Activated CD4-positive, alpha-beta memory T cell treated with anti-CD3 and anti-CD28 coated beads for 36 hours (primary cell): ENCODE results near the gene PLCB1. TPM values are rescaled to one million over a fixed set of nuclear protein-coding genes. Genes with fewer than 3 reads are reported as not detected.
"Not testable (repeated sequence)": the region's sequence is repeated elsewhere in the genome, so short reads cannot be mapped to it uniquely, and the experiment has no call there.

Source experiments
- CTCF ChIA-PET: fragments of 350-600 bp; sonication (Branson Sonifier 250); formaldehyde crosslinking; loops from one replicate; lab custom pipeline; 2021; ENCODE audit warnings: antibody characterized with exemption, inconsistent platforms; lab: Charles Lee
- POLR2A ChIA-PET: fragments of 350-600 bp; sonication (Branson Sonifier 250); formaldehyde crosslinking; loops from one replicate; lab custom pipeline; 2021; ENCODE audit warnings: antibody characterized with exemption; lab: Charles Lee
- DNase-seq: peaks from one replicate; pipeline ENCODE4 v3.0.0-alpha.2; 2020
- H3K27ac Mint-ChIP-seq: one replicate; pipeline ENCODE4 v1.8.0; 2021; ENCODE audit warnings: mixed read lengths
- H3K27me3 Mint-ChIP-seq: one replicate; pipeline ENCODE4 v1.8.0; 2021; ENCODE audit warnings: mixed read lengths
- H3K36me3 Mint-ChIP-seq: one replicate; pipeline ENCODE4 v1.8.0; 2021; ENCODE audit warnings: mixed read lengths
- H3K4me1 Mint-ChIP-seq: one replicate; pipeline ENCODE4 v1.8.0; 2021; ENCODE audit warnings: low read depth, mixed read lengths
- H3K4me3 Mint-ChIP-seq: one replicate; pipeline ENCODE4 v1.8.0; 2021; ENCODE audit warnings: mild to moderate bottlenecking, mixed read lengths
- H3K9me3 Mint-ChIP-seq: one replicate; pipeline ENCODE4 v1.8.0; 2021; ENCODE audit warnings: mixed read lengths
- intact Hi-C: fragments of 100-400 bp; cut with micrococcal nuclease; formaldehyde crosslinking; loops from one replicate; pipeline ENCODE4 v1.15.1; 2023
- total RNA-seq, 2 experiments: library from RNA; stranded (reverse); gene quantifications; one replicate each; pipeline ENCODE4 v1.2.3, GENCODE V29; 2021

PLCB1 gene
- total RNA-seq, 2 experiments from 2014 or later = 3.9 to 4.0 TPM

DNA sequence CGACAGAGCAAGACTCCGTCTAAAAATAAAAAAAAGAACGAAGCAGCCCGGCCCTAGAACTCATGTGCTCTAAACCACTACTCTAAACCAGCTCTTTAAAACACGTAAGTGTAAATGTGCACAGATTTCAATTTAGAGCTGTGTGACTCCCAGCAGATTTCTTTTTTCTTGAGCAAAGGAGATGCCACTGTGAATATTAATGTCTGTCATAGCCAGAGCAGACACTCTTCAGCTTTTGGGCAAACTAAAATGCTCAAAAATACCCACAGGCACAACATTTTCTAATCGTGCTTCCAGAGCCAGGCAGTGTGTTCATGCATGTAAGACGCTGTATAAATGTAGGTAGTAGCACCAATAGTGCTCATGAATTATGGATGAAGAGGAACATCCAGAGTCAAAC is 717.9 kb downstream of the PLCB1 start:
- Mint-ChIP-seq H3K4me3 (no peak overlapping the region), H3K36me3 (no peaks in the 10 kb centered on the region), H3K27ac (no peak overlapping the region), H3K9me3 (no peaks in the 10 kb centered on the region), H3K27me3 (no peaks in the 10 kb centered on the region), H3K4me1 (no peaks in the 10 kb centered on the region)
- DNase-seq = no peak
- ChIA-PET POLR2A (interaction anchor here (0.5 kb wide), 1 partner anchor 12 kb away, joined by 3 read pairs; no protein-coding TSS in a partner anchor), CTCF (no interaction called here)
- intact Hi-C loops = loop anchor here (5.0 kb wide), 1 partner anchor 542 kb away; no protein-coding TSS in a partner anchor

DNA sequence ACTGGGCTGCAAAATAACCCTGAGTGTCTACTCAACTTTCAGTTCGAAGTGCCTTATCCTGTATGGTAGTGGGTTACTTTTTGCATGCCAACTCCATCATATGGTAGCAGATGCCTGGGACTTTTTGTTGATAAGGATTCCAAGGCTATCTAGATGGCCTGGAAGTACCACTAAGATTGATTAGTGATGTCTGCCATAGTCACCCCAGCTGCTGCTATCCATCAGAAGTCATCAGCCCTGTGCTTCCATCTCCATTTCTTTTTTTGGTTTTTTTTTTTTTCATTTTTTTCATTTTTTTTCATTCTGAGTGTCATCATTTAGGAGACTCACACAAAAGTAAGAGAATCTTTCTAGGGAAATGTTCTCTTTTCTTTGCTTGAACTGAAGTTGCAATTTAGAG is 719.4 kb downstream of the PLCB1 start:
- H3K9me3 Mint-ChIP-seq = no peaks in the 10 kb centered on the region
- no peak overlapping the region for H3K27ac Mint-ChIP-seq
- no peaks in the 10 kb centered on the region for H3K36me3 Mint-ChIP-seq
- no peak overlapping the region for H3K4me3 Mint-ChIP-seq
- intact Hi-C loops = loop anchor here (5.0 kb wide), 1 partner anchor 541 kb away; no protein-coding TSS in a partner anchor
- ChIA-PET POLR2A (no interaction called here), CTCF (no interaction called here)
- H3K4me1 Mint-ChIP-seq = no peaks in the 10 kb centered on the region
- DNase-seq = no peak
- no peaks in the 10 kb centered on the region for H3K27me3 Mint-ChIP-seq

GRCh38 chr20:8851919-8852318 is 719.9 kb downstream of the PLCB1 start:
- DNase-seq, POLR2A ChIA-PET, H3K36me3 Mint-ChIP-seq, H3K27ac Mint-ChIP-seq, H3K9me3 Mint-ChIP-seq, CTCF ChIA-PET, H3K4me1 Mint-ChIP-seq, H3K4me3 Mint-ChIP-seq, H3K27me3 Mint-ChIP-seq: not testable (repeated sequence)
- intact Hi-C loops = loop anchor here (5.0 kb wide), 1 partner anchor 540 kb away; no protein-coding TSS in a partner anchor

DNA sequence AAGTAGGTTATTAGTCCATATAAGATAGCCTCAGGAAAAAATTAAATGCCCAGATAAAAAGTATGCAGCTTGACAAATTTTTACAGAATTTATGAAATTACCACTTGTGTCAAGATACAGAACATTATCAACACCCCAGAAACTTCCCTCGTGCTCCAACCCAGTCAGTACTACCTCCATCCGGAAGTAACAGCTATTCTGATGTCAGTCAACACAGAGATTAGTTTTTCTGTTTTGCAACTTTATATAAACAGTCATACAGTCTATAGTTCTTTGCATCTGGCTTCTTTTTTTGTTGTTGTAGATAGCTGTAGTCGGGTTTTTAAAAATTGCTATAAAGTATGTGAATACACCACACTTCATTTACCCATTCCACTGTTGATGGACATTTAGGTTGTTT is 721.1 kb downstream of the PLCB1 start:
- H3K4me3 Mint-ChIP-seq, H3K4me1 Mint-ChIP-seq, H3K9me3 Mint-ChIP-seq, DNase-seq, H3K27ac Mint-ChIP-seq, H3K27me3 Mint-ChIP-seq, POLR2A ChIA-PET, H3K36me3 Mint-ChIP-seq: not testable (repeated sequence)
- intact Hi-C loops = loop anchor here (5.0 kb wide), 1 partner anchor 539 kb away; no protein-coding TSS in a partner anchor
- CTCF ChIA-PET = interaction anchor here (0.7 to 1.5 kb wide), 11 partner anchors 9 to 174 kb away, joined by 3 to 12 read pairs (median 3); no protein-coding TSS in a partner anchor

DNA sequence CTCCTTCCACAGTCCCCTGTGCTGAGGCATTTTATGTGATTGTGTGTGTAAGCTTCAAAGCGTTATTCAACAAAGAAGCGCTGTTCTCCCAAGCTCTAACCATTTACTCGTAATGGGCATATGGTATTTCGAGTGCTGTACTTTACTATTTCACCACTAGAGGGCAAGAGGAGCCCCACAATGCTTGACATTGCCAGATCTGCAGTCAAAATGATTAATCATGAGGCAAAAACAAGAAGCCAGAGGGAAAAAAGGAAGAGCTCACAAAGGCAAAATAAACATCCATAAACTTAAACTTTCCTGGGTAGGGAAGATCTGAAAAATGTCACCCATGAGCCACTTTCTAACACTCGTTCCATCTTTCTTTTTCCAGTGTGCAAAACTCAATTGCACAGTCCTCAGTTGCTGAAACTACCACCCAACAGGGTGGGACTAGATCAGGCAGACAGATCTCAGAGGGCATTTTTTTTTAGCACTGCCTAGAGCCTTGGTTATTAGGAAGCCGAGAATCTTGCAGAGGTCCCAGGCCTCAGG is 721.8 kb downstream of the PLCB1 start:
- Mint-ChIP-seq H3K36me3 (no peaks in the 10 kb centered on the region), H3K4me3 (no peak overlapping the region), H3K4me1 (no peaks in the 10 kb centered on the region), H3K27me3 (no peaks in the 10 kb centered on the region), H3K9me3 (no peaks in the 10 kb centered on the region), H3K27ac (no peak overlapping the region)
- intact Hi-C loops = loop anchor here (5.0 kb wide), 1 partner anchor 538 kb away; no protein-coding TSS in a partner anchor
- no peak for DNase-seq
- ChIA-PET POLR2A (no interaction called here), CTCF (interaction anchor here (0.6 to 1.5 kb wide), 11 partner anchors 9 to 173 kb away, joined by 3 to 12 read pairs (median 3); no protein-coding TSS in a partner anchor)

GRCh38 chr20:8854571-8854970 is 722.5 kb downstream of the PLCB1 start:
- H3K4me3 Mint-ChIP-seq = no peak overlapping the region
- H3K27me3 Mint-ChIP-seq = no peaks in the 10 kb centered on the region
- no peak for DNase-seq
- POLR2A ChIA-PET = no interaction called here
- H3K9me3 Mint-ChIP-seq = no peaks in the 10 kb centered on the region
- H3K36me3 Mint-ChIP-seq = no peaks in the 10 kb centered on the region
- H3K4me1 Mint-ChIP-seq = no peaks in the 10 kb centered on the region
- intact Hi-C loops = loop anchor here (5.0 kb wide), 1 partner anchor 538 kb away; no protein-coding TSS in a partner anchor
- H3K27ac Mint-ChIP-seq = no peak overlapping the region
- CTCF ChIA-PET = no interaction called here

- intact Hi-C loops = no loop called here
- H3K27ac Mint-ChIP-seq = no peak overlapping the region
- no peaks in the 10 kb centered on the region for H3K9me3 Mint-ChIP-seq
- CTCF ChIA-PET = no interaction called here
- H3K4me1 Mint-ChIP-seq = no peaks in the 10 kb centered on the region
- DNase-seq = no peak
- H3K27me3 Mint-ChIP-seq = no peaks in the 10 kb centered on the region
- POLR2A ChIA-PET = no interaction called here
- no peaks in the 10 kb centered on the region for H3K36me3 Mint-ChIP-seq
- no peak overlapping the region for H3K4me3 Mint-ChIP-seq
These were observed 723.2 kb downstream of the PLCB1 start for GRCh38 chr20:8855315-8855714.

- H3K9me3 Mint-ChIP-seq = no peaks in the 10 kb centered on the region
- ChIA-PET CTCF (no interaction called here), POLR2A (no interaction called here)
- intact Hi-C loops = no loop called here
- no peak for DNase-seq
- H3K4me1 Mint-ChIP-seq = no peaks in the 10 kb centered on the region
- no peaks in the 10 kb centered on the region for H3K27me3 Mint-ChIP-seq
- no peak overlapping the region for H3K4me3 Mint-ChIP-seq
- no peak overlapping the region for H3K27ac Mint-ChIP-seq
- no peaks in the 10 kb centered on the region for H3K36me3 Mint-ChIP-seq
These were observed 724.6 kb downstream of the PLCB1 start for GRCh38 chr20:8856668-8857067.

- no peak for DNase-seq
- Mint-ChIP-seq H3K9me3 (no peaks in the 10 kb centered on the region), H3K4me3 (no peak overlapping the region), H3K4me1 (no peaks in the 10 kb centered on the region), H3K36me3 (no peaks in the 10 kb centered on the region), H3K27ac (no peak overlapping the region), H3K27me3 (no peaks in the 10 kb centered on the region)
- ChIA-PET CTCF (no interaction called here), POLR2A (no interaction called here)
- intact Hi-C loops = no loop called here
These were observed 726.2 kb downstream of the PLCB1 start for GRCh38 chr20:8858181-8858787.

DNA sequence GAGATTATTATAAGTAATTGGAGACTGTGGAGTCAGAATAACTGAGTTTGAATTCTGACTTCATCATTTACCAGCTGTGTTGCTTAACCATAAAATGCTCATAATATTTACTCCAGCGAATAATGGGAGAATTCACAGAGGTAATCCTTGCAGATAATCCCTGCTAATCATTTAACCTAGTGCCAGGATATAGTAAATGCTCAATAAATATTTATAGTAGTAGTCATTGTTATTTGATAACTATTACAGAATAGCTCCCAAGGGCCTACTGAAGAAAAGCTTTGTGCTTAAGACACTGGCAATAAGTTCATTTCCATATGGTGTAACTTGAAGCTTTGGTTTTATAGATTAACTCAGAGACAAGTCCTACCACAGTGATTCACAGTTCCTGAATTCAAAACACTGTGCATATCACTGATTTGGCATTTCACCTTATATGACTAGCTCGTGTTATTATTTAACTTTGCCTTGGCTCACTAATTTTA is 728.0 kb downstream of the PLCB1 start:
- H3K9me3 Mint-ChIP-seq = no peaks in the 10 kb centered on the region
- no peak overlapping the region for H3K27ac Mint-ChIP-seq
- DNase-seq = no peak
- intact Hi-C loops = no loop called here
- no peak overlapping the region for H3K4me3 Mint-ChIP-seq
- ChIA-PET POLR2A (interaction anchor here (0.9 kb wide), 1 partner anchor 13 kb away, joined by 3 read pairs; no protein-coding TSS in a partner anchor), CTCF (no interaction called here)
- H3K27me3 Mint-ChIP-seq = no peaks in the 10 kb centered on the region
- no peaks in the 10 kb centered on the region for H3K4me1 Mint-ChIP-seq
- no peaks in the 10 kb centered on the region for H3K36me3 Mint-ChIP-seq

- no peak overlapping the region for H3K4me3 Mint-ChIP-seq
- no peaks in the 10 kb centered on the region for H3K9me3 Mint-ChIP-seq
- H3K4me1 Mint-ChIP-seq = no peaks in the 10 kb centered on the region
- H3K27me3 Mint-ChIP-seq = no peaks in the 10 kb centered on the region
- no peaks in the 10 kb centered on the region for H3K36me3 Mint-ChIP-seq
- POLR2A ChIA-PET = no interaction called here
- CTCF ChIA-PET = interaction anchor here (0.6 to 1.9 kb wide), 2 partner anchors 8 to 47 kb away, joined by 3 to 12 read pairs; no protein-coding TSS in a partner anchor
- no peak for DNase-seq
- intact Hi-C loops = no loop called here
- no peak overlapping the region for H3K27ac Mint-ChIP-seq
These were observed 730.0 kb downstream of the PLCB1 start for GRCh38 chr20:8862092-8862491.

- intact Hi-C loops = no loop called here
- CTCF ChIA-PET = no interaction called here
- Mint-ChIP-seq H3K27ac (no peak overlapping the region), H3K4me1 (no peaks in the 10 kb centered on the region), H3K36me3 (no peaks in the 10 kb centered on the region), H3K27me3 (no peaks in the 10 kb centered on the region), H3K9me3 (peaks cover 3% of the 10 kb centered on the region), H3K4me3 (no peak overlapping the region)
- DNase-seq = no peak
- POLR2A ChIA-PET = no interaction called here
These were observed 733.6 kb downstream of the PLCB1 start for GRCh38 chr20:8865636-8866035.
